Bronchial epithelial cell (primary cell): ENCODE results near the gene TMEM117. TPM values are rescaled to one million over a fixed set of nuclear protein-coding genes. Genes with fewer than 3 reads are reported as not detected.

ENCODE experiments used
- DNase-seq: peaks from one replicate; pipeline ENCODE4 v3.0.0-alpha.2; 2010; ENCODE audit warnings: low read depth
- FAIRE-seq: peaks from 2 replicates; lab custom pipeline; 2011; peaks lifted over from hg19 to GRCh38; lab: Jason Lieb, UNC
- H3K27me3 ChIP-seq: 2 replicates; pipeline ENCODE4 v1.5.1; 2011; ENCODE audit warnings: low read length; ENCODE audit not compliant: control insufficient read depth, insufficient read depth
- H3K36me3 ChIP-seq: 2 replicates; pipeline ENCODE4 v1.5.1; 2011; ENCODE audit warnings: low read length; ENCODE audit not compliant: control insufficient read depth, insufficient read depth
- H3K4me3 ChIP-seq: 2 replicates; pipeline ENCODE4 v1.5.1; 2011; ENCODE audit warnings: mild to moderate bottlenecking, low read depth, low read length, control low read depth
- CTCF ChIP-seq: IDR thresholded peaks from 2 replicates; pipeline ENCODE4 v1.5.1; 2011; ENCODE audit warnings: mild to moderate bottlenecking, moderate library complexity, low read length, control low read depth, inconsistent platforms; ENCODE audit not compliant: insufficient read depth, severe bottlenecking
- total RNA-seq: library from RNA; depleted of rRNA; stranded (reverse); fragments of >200 nt; gene quantifications from 2 replicates; pipeline ENCODE4 v1.2.1, GENCODE V29; 2014

The TMEM117 gene
- total RNA-seq, 1 donor from 2014 or later, result 6.6 TPM

DNA sequence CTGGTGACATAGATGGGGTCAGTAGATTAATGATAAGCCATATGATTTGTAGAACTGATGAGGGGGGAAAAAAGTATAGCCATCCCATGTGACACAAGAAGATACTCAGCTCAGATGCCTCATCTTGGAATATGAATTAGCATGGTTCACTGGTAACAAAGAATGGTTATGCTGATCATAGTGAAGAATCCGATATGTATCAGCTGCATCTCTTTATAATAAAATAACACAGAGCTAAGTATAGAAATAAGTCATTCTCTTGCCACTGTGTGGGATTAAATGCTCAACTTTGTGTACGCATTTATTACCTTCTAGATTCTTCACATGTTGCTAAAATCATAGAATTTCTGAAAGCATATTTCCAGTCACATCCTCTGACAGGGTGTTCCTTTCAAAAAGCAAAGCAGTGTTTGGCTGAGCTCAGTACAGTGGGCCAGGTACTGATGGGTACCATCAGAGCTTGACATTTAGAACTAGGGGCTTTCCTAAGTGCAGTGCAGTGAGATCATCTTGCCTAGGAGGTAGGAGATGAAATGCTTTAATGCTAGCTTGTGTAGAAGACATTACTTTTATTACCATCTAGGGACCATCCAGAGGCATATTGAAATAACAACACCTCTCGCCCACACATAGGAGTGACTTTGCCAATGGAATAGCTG lies 256.2 kb downstream of the TMEM117 start:
- TF ChIP-seq CTCF, result no peak
- Histone ChIP-seq H3K27me3 (no peaks in the 10 kb centered on the region), H3K4me3 (no peak overlapping the region), H3K36me3 (no peaks in the 10 kb centered on the region)
- DNase-seq, result no peak
- FAIRE-seq, result no peak

DNA sequence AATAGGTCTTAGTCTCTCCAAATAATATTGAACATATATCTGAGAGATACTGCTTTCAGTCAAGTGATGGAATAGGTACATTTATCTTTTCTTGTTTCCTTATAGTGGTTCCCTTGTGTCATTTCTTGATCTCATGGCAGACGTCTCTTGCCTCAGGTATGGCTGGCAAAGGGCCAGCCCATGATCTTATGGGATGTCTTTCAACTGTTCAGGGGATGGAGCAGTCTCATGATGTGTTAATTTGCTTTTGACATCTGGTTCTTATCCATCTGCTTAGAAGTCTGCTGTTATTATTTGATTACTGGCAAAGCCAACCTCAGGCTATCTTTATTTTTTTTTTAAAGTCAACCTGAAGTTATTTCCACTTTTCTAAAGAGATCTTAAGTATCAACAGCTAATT lies 262.9 kb downstream of the TMEM117 start:
- Histone ChIP-seq H3K27me3 (no peaks in the 10 kb centered on the region), H3K4me3 (no peak overlapping the region), H3K36me3 (no peaks in the 10 kb centered on the region)
- FAIRE-seq (no peak), DNase-seq (no peak)
- no peak for TF ChIP-seq CTCF

GRCh38 chr12:44099486-44099885 lies 263.6 kb downstream of the TMEM117 start:
- no peak for TF ChIP-seq CTCF
- no peak overlapping the region for H3K4me3 ChIP-seq
- no peaks in the 10 kb centered on the region for H3K27me3 ChIP-seq
- DNase-seq, result no peak
- no peaks in the 10 kb centered on the region for H3K36me3 ChIP-seq
- FAIRE-seq, result no peak

GRCh38 chr12:44100264-44100663 lies 264.4 kb downstream of the TMEM117 start:
- no peak for FAIRE-seq
- H3K36me3 ChIP-seq, result no peaks in the 10 kb centered on the region
- DNase-seq, result no peak
- no peak overlapping the region for H3K4me3 ChIP-seq
- TF ChIP-seq CTCF, result no peak
- no peaks in the 10 kb centered on the region for H3K27me3 ChIP-seq

DNA sequence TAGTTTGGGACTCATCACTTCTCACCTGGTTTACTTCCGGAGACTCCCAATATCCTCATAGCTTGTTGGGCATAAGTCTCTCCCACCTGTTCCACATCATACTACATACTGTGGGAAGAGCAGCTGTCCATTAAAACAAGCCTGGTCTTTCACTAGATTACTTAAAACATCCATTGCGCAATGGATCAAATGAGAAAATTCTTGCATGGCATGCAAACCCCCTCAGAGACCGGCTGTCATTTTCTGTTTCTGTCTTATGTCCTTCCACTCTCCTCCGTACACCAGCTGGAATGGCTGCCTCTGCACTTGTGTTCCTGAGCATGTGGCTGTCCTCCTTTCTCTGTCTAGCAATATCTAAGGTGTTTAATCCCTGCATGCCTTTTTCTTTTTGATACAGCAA lies 265.6 kb downstream of the TMEM117 start:
- H3K27me3 ChIP-seq, result no peaks in the 10 kb centered on the region
- H3K36me3 ChIP-seq, result no peaks in the 10 kb centered on the region
- DNase-seq, result no peak
- peak; percentile 7 for FAIRE-seq
- TF ChIP-seq CTCF, result no peak
- no peak overlapping the region for H3K4me3 ChIP-seq

DNA sequence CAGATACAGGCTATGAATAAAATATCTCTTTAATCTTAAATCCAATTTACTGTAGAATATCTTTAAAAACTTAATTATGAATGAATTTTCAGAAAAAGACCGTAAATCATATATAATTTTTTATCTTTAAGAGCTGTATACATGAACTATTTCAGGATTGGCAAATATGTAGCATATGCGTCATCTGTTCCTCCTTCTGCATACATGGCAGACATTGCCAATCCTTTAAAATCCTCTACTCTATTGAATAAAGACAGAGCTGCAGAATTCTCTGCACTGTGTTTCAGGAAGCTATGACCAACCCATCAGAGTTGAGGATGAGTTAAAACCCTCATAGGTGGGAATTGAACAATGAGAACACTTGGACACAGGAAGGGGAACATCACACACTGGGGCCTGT lies 279.0 kb downstream of the TMEM117 start:
- H3K36me3 ChIP-seq, result no peaks in the 10 kb centered on the region
- FAIRE-seq (no peak), DNase-seq (no peak)
- H3K4me3 ChIP-seq, result no peak overlapping the region
- no peak for TF ChIP-seq CTCF
- no peaks in the 10 kb centered on the region for H3K27me3 ChIP-seq
